ENCODE results near the gene DNAJC3. TPM values are rescaled to one million over a fixed set of nuclear protein-coding genes. Genes with fewer than 3 reads are reported as not detected.

Gene DNAJC3
- total and polyA plus RNA-seq, 2 experiments from 2014 or later = 27.1 to 91.4 TPM

DNA sequence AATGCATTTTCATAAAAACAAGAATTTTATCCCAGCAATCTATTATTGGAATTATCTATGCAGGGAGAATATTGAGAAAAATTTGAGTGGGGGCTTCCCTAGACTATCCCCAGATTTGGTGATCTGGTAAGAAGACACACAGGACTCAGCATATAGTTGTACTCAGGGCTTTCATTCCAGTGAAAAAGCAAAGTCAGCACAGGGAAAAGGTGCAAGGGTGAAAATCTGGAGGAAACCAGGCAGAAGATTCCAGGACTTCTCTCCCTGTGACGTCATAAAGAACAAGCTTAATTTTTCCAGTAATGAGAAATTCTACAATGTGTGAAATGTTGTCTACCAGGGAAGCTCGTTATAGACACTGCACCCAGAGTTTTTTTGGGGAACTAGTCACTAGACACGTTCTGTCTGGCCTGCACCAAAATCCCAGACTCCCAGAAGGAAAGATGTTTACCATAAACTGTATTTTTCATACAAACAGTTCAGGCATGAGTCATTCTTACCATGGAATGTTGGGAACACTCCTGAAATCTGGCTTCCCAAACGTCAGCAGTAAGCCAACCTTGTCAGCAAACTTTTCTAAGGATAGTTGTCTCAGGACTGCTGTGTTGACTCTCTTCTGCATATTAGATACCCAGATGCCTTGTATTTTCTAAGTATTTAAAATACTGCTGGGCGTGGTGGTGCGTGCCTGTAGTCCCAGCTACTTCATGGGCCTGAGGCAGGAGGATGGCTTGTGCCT is 107.4 kb downstream of the DNAJC3 start:
- Histone ChIP-seq H3K9me2 (replicated peaks; ENCODE audit: insufficient read depth) (no peaks in the 10 kb centered on the region), H3K36me3 (replicated peaks; ENCODE audit: insufficient read depth, low read depth) (no peaks in the 10 kb centered on the region), H3K4me1 (ENCODE audit: insufficient read depth) (peaks cover 5% of the 10 kb centered on the region), H4K20me1 (ENCODE audit: insufficient read depth, poor library complexity, severe bottlenecking) (no peaks in the 10 kb centered on the region), H3K27ac (peak overlapping the region; percentile 73), H3K79me2 (peaks cover 2% of the 10 kb centered on the region), H3K27me3 (no peaks in the 10 kb centered on the region), H3K9me3 (ENCODE audit: low read depth) (no peaks in the 10 kb centered on the region), H2AFZ (no peak overlapping the region), H3K4me2 (no peak overlapping the region), H3K4me3 (no peak overlapping the region)
- WGBS (ENCODE audit: low lambda C conversion rate, missing lambda C conversion rate) = 61% methylated on average over 6 of the region's 6 CpGs
- TF ChIP-seq, protein P1, sequence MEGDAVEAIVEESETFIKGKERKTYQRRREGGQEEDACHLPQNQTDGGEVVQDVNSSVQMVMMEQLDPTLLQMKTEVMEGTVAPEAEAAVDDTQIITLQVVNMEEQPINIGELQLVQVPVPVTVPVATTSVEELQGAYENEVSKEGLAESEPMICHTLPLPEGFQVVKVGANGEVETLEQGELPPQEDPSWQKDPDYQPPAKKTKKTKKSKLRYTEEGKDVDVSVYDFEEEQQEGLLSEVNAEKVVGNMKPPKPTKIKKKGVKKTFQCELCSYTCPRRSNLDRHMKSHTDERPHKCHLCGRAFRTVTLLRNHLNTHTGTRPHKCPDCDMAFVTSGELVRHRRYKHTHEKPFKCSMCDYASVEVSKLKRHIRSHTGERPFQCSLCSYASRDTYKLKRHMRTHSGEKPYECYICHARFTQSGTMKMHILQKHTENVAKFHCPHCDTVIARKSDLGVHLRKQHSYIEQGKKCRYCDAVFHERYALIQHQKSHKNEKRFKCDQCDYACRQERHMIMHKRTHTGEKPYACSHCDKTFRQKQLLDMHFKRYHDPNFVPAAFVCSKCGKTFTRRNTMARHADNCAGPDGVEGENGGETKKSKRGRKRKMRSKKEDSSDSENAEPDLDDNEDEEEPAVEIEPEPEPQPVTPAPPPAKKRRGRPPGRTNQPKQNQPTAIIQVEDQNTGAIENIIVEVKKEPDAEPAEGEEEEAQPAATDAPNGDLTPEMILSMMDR (IDR thresholded peaks at IDR 0.05; ENCODE audit: poor library complexity) = no peak
- no peak for TF ChIP-seq EZH2phosphoT487 (IDR thresholded peaks at IDR 0.05; ENCODE audit: low read depth, severe bottlenecking, unreplicated experiment)
- peak; percentile 56 for DNase-seq (ENCODE audit: low spot score)

DNA sequence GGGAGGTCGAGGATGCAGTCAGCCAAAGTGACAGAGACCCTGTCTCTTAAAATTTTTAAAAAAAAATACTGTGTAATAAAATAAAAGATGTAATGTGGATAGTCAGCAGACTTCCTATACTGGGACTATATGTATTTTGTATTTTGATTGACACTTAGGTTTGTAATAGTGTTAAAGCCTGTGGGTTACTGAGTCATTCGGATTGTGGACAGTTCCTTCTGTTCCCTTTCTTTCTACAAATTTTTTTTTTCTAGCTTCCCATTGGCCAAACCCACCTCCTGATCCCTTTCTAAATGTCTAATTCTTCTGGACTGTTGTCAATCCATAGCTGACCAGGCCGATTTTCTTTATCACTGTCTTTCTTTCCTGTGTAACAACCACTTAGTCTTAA is 108.0 kb downstream of the DNAJC3 start:
- Histone ChIP-seq H3K4me3 (no peak overlapping the region), H3K4me2 (no peak overlapping the region), H3K27ac (peak overlapping the region; percentile 73), H4K20me1 (ENCODE audit: insufficient read depth, poor library complexity, severe bottlenecking) (no peaks in the 10 kb centered on the region), H2AFZ (no peak overlapping the region), H3K9me2 (replicated peaks; ENCODE audit: insufficient read depth) (no peaks in the 10 kb centered on the region), H3K9me3 (ENCODE audit: low read depth) (no peaks in the 10 kb centered on the region), H3K36me3 (replicated peaks; ENCODE audit: insufficient read depth, low read depth) (no peaks in the 10 kb centered on the region), H3K79me2 (peaks cover 2% of the 10 kb centered on the region), H3K27me3 (no peaks in the 10 kb centered on the region), H3K4me1 (ENCODE audit: insufficient read depth) (peaks cover 5% of the 10 kb centered on the region)
- no peak for DNase-seq (ENCODE audit: low spot score)
- TF ChIP-seq EZH2phosphoT487 (IDR thresholded peaks at IDR 0.05; ENCODE audit: low read depth, severe bottlenecking, unreplicated experiment) (no peak), EZH2 (IDR thresholded peaks at IDR 0.05; ENCODE audit: borderline replicate concordance) (no peak)
- TF ChIP-seq, protein P1 (IDR thresholded peaks at IDR 0.05; ENCODE audit: poor library complexity) = no peak
- 68% methylated on average over 3 of the region's 3 CpGs for WGBS (ENCODE audit: low lambda C conversion rate, missing lambda C conversion rate)

DNA sequence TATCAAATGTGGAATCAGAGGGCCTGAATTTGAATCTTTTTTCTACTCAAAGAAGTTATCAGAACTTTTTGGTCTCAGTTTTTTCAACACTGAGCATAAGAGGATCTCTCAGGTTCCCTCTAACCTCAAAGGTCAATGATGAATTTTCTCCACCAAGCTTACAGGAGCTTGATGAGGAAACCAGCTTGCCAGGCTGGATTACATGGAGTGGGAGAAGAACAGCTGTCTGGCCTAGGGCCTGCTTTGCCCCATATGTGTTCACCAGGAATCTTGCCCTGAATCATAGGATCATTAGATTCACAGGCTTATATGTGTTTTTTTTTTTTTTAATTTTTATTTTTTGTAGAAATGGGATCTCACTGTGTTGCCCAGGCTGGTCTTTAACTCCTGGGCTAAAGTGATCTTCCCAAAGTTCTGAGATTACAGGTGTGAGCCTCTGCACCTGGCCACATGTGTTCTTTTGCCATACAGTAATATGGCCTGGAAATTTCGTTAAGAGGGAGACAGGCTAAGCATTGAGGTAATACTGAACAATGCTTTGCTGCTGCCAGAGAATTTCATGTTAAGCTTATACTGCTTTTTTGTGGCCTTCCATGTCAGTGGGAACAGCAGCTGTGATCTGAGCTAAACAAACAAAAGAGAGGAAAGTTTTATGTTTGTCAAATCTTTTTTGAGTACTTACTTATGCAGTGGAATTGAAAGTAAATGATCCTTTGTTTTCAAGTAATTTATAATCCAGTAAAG is 110.6 kb downstream of the DNAJC3 start:
- Histone ChIP-seq H3K4me1 (ENCODE audit: insufficient read depth) (peaks cover 5% of the 10 kb centered on the region), H3K4me2 (no peak overlapping the region), H3K4me3 (no peak overlapping the region), H3K27me3 (no peaks in the 10 kb centered on the region), H4K20me1 (ENCODE audit: insufficient read depth, poor library complexity, severe bottlenecking) (no peaks in the 10 kb centered on the region), H3K9me3 (ENCODE audit: low read depth) (no peaks in the 10 kb centered on the region), H3K9me2 (replicated peaks; ENCODE audit: insufficient read depth) (no peaks in the 10 kb centered on the region), H3K36me3 (replicated peaks; ENCODE audit: insufficient read depth, low read depth) (no peaks in the 10 kb centered on the region), H2AFZ (no peak overlapping the region), H3K27ac (no peak overlapping the region), H3K79me2 (no peaks in the 10 kb centered on the region)
- TF ChIP-seq, protein P1 (IDR thresholded peaks at IDR 0.05; ENCODE audit: poor library complexity) = no peak
- TF ChIP-seq EZH2phosphoT487 (IDR thresholded peaks at IDR 0.05; ENCODE audit: low read depth, severe bottlenecking, unreplicated experiment) (no peak), EZH2 (IDR thresholded peaks at IDR 0.05; ENCODE audit: borderline replicate concordance) (no peak)
- 93% methylated on average over 1 of the region's 1 CpG for WGBS (ENCODE audit: low lambda C conversion rate, missing lambda C conversion rate)
- DNase-seq (ENCODE audit: low spot score) = no peak
